Gastrocnemius medialis (tissue), 4 donors: ENCODE results near the gene UBE2Q1. TPM values are rescaled to one million over a fixed set of nuclear protein-coding genes. Genes with fewer than 3 reads are reported as not detected.
A peak's percentile ranks its signal among the peaks of the same experiment; 100 is the strongest.

Experiments
- ATAC-seq, 2 donors: fragments of 150-250 bp; one replicate each; pipeline ENCODE4 v1.9.1; 2016
- DNase-seq, 2 donors: peaks; one replicate each; pipeline ENCODE4 v3.0.0-alpha.2; 2019
- H3K27ac ChIP-seq, 4 donors: fragments of 200-600 bp; sonication (generic); 1 replicate in 1 of 4; 2 replicates in 3 of 4; pipeline ENCODE4 v1.5.1; 2016 to 2018; ENCODE audit warnings: mild to moderate bottlenecking in 2 of 4, moderate library complexity in 1 of 4
- H3K27me3 ChIP-seq, 3 donors: fragments of 200-600 bp; sonication (generic) in 2 of 3; 1 replicate in 1 of 3; 2 replicates in 2 of 3; pipeline versions ENCODE4 v1.5.1 to v1.6.0; 2016 to 2019; ENCODE audit warnings: mild to moderate bottlenecking in 1 of 3, moderate library complexity in 1 of 3
- H3K36me3 ChIP-seq, 2 donors: fragments of 200-600 bp; sonication (generic) in 1 of 2; one replicate each; pipeline ENCODE4 v1.5.1; 2017 to 2018
- H3K4me1 ChIP-seq, 2 donors: fragments of 200-600 bp; sonication (generic) in 1 of 2; one replicate each; pipeline ENCODE4 v1.5.1; 2016 to 2017; ENCODE audit warnings: mild to moderate bottlenecking in 2 of 2
- H3K4me3 ChIP-seq, 4 donors: fragments of 200-600 bp; sonication (generic) in 3 of 4; 1 replicate in 1 of 4; 2 replicates in 3 of 4; pipeline ENCODE4 v1.5.1; 2016 to 2019; ENCODE audit warnings: mild to moderate bottlenecking in 2 of 4
- H3K9me3 ChIP-seq, 3 donors: fragments of 200-600 bp; sonication (generic) in 2 of 3; 1 replicate in 1 of 3; 2 replicates in 2 of 3; pipeline ENCODE4 v1.5.1; 2016 to 2019
- POLR2A ChIP-seq, 2 donors: fragments of 450-650 bp; IDR thresholded peaks; one replicate each; pipeline ENCODE4 v1.6.1; 2017; ENCODE audit warnings: antibody characterized with exemption in 2 of 2, mild to moderate bottlenecking in 2 of 2, moderate library complexity in 2 of 2
- in situ Hi-C, 4 donors: fragments of 200-750 bp; cut with MboI; loops; one replicate each; pipeline versions ENCODE4 v1.15.0 to v1.8.0; 2017; ENCODE audit warnings: low sequenced_read_pairs in 4 of 4
- intact Hi-C: fragments of 100-400 bp; cut with DNase I; formaldehyde crosslinking; loops from one replicate; pipeline ENCODE4 v1.15.1; 2023; ENCODE audit warnings: low total_unique reads
- total RNA-seq, 4 donors: library from RNA; depleted of rRNA; stranded (reverse); fragments of >200 nt; gene quantifications; one replicate each; pipeline versions ENCODE4 v1.1.0 to v1.2.3, GENCODE V29; 2016
- TF ChIP-seq, protein P1 (sequence below), 5 experiments: fragments of 450-650 bp in 3 of 5; fragments of 200-600 bp in 2 of 5; sonication (generic) in 2 of 5; IDR thresholded peaks in 4 of 5; conservative IDR thresholded peaks in 1 of 5; 1 replicate in 4 of 5; 2 replicates in 1 of 5; pipeline ENCODE4 v1.5.1; 2016 to 2019; ENCODE audit warnings: antibody characterized with exemption in 5 of 5, mild to moderate bottlenecking in 3 of 5, moderate library complexity in 3 of 5

The UBE2Q1 gene
- total RNA-seq, 4 donors from 2014 or later = 18.8 to 42.8 (median 24.1) TPM

DNA sequence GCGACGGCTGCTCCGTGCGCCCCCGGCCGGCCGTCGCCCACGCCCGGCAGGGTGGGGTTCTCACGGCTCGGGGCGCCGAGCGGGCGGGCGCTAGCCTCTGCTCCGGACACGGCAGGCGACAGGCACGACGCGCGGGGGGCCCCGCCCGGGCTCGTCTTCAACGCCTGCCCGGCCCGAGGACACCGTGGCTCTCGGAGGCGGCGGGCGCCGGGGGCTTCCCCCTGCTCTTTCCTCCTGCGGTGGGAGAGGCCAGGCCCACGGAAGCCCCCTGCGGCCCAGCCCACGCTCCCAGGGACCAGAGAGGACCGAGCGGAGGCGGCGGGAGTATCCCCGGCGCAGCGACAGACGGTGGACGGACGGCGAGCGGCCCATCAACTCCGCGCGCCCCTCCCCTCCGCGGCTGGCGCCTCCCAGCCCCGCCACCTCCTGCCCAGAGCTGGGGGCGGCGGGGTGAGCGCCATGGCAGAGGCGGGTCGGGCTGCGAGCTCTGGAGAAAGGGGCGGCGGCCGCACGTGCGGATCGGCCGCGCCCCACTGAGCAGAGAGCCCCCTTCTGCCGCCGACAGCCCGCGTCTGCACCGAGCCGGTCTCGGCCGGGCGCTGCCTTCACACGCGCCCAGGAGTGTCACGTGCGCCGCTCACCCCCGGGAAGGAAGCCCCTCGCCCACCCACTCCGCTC, 56.3 kb downstream of the UBE2Q1 start, which contains the start of the genes SHE and TDRD10:
SHE (minus strand) TSS at position 347 of the 678 bp plus-strand sequence. CDS start 386 bp downstream, outside the sequence.
TDRD10 (plus strand) TSS at position 154 of the 678 bp plus-strand sequence. CDS start 4,685 bp downstream, outside the sequence.
- Histone ChIP-seq H3K9me3 (peaks cover 0 to 2% (median 0%) of the 10 kb centered on the region in 3 donors), H3K4me3 (peak within 1 kb of the TSS; percentile 41 to 68 (median 54)), H3K27ac (peak within 1 kb of the TSS in 3 of 4 donors; percentile 36 to 46 (median 45)), H3K36me3 (no peaks in the 10 kb centered on the region), H3K4me1 (peaks cover 4 to 5% of the 10 kb centered on the region in 2 donors), H3K27me3 (peaks cover 34 to 68% (median 39%) of the 10 kb centered on the region in 3 donors)
- in situ Hi-C loops = no loop called here
- TF ChIP-seq, protein P1, sequence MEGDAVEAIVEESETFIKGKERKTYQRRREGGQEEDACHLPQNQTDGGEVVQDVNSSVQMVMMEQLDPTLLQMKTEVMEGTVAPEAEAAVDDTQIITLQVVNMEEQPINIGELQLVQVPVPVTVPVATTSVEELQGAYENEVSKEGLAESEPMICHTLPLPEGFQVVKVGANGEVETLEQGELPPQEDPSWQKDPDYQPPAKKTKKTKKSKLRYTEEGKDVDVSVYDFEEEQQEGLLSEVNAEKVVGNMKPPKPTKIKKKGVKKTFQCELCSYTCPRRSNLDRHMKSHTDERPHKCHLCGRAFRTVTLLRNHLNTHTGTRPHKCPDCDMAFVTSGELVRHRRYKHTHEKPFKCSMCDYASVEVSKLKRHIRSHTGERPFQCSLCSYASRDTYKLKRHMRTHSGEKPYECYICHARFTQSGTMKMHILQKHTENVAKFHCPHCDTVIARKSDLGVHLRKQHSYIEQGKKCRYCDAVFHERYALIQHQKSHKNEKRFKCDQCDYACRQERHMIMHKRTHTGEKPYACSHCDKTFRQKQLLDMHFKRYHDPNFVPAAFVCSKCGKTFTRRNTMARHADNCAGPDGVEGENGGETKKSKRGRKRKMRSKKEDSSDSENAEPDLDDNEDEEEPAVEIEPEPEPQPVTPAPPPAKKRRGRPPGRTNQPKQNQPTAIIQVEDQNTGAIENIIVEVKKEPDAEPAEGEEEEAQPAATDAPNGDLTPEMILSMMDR (IDR thresholded peaks at IDR 0.05 in 4 of 5, conservative IDR thresholded peaks at IDR 0.05 in 1 of 5) = no peak
- peak in 1 of 2 donors; percentile 37 for TF ChIP-seq POLR2A (IDR thresholded peaks at IDR 0.05)
- DNase-seq = no peak
- intact Hi-C loops = no loop called here
- peak; percentile 50 to 66 for ATAC-seq

DNA sequence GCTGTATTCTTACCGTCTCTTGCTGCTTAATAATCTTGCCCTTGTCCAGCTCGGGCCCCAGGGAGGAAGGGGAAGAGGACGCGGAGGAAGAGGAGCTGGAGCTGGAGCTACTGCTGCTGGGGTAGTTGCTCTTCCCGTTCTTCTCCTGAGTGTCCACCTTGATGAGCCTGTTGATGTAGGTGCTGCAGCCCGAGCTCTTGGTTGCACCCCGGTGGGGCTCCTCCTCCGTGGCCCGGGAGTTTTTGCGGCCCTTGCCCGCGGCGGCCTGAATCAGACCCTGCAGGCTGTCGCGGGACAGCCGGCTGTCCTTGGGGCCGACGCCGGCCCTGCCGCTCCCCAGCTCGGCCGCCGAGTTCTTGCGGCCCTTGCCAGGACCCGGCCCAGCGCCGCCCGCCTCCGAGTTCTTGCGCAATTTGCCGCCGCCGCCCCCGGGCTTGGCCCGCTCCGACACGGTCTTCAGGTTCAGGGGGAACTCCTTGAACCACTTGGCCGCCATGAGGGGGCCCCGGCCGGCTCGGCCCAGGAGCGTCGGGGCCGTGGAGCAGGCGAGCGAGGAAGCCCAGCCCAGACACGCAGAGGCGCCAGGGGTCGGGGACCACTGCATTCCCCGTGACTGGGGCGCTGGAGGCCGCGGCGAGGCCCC, 56.9 kb downstream of the UBE2Q1 start:
- TF ChIP-seq, protein P1 (IDR thresholded peaks at IDR 0.05 in 4 of 5, conservative IDR thresholded peaks at IDR 0.05 in 1 of 5) = no peak
- no peak for TF ChIP-seq POLR2A (IDR thresholded peaks at IDR 0.05)
- in situ Hi-C loops = no loop called here
- intact Hi-C loops = no loop called here
- peaks cover 0 to 2% (median 0%) of the 10 kb centered on the region in 3 donors for H3K9me3 ChIP-seq
- ATAC-seq = peak; percentile 25 to 63
- peak overlapping the region in 3 of 4 donors; percentile 36 to 46 (median 45) for H3K27ac ChIP-seq
- H3K4me1 ChIP-seq = peaks cover 4 to 5% of the 10 kb centered on the region in 2 donors
- no peaks in the 10 kb centered on the region for H3K36me3 ChIP-seq
- H3K27me3 ChIP-seq = peaks cover 34 to 68% (median 39%) of the 10 kb centered on the region in 3 donors
- peak overlapping the region; percentile 41 to 68 (median 54) for H3K4me3 ChIP-seq
- no peak for DNase-seq

DNA sequence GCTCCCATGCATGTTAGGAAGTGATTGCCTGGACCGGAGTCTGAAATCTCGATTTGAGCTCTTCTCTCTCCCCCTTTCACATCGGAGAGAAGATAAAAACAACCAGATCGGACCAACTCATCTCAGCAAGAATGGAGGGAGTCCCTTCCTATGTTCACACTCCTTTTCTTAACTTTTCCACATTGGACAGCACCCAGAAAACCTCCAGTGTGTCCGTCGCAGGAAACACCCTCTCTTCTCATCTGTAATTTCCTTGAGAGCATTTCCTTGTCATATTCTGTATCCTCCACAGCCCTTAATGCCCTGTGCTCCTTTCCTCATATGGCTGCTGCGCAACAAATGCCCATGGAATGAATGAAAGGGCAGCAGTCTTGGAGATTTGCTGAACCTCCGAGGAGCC, 57.9 kb downstream of the UBE2Q1 start:
- peaks cover 34 to 61% (median 39%) of the 10 kb centered on the region in 3 donors for H3K27me3 ChIP-seq
- no peak for DNase-seq
- peaks cover 4 to 5% of the 10 kb centered on the region in 2 donors for H3K4me1 ChIP-seq
- intact Hi-C loops = no loop called here
- no peaks in the 10 kb centered on the region for H3K36me3 ChIP-seq
- peak overlapping the region; percentile 41 to 68 (median 54) for H3K4me3 ChIP-seq
- TF ChIP-seq, protein P1 (IDR thresholded peaks at IDR 0.05 in 4 of 5, conservative IDR thresholded peaks at IDR 0.05 in 1 of 5) = no peak
- no peak for TF ChIP-seq POLR2A (IDR thresholded peaks at IDR 0.05)
- in situ Hi-C loops = no loop called here
- H3K9me3 ChIP-seq = no peaks in the 10 kb centered on the region
- H3K27ac ChIP-seq = peak overlapping the region in 3 of 4 donors; percentile 36 to 46 (median 45)
- no peak for ATAC-seq

DNA sequence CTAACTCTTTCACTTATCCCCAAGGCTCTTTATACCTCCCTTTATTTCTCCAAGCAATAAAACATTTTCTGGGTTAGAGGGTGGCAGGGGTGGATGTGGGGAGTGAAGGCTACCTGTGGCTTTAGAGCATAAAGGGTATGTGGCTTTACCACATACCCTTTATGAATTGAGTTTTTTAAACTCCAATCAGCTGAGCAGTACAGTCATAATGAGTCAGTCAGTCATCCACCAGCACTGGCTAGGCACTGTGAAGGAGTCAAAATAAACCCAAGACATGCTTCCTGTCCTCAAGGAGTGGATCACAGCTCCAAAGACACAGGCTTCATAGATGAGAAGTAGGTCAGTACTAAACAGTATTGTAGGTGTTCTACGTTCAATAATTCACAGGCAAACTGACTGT, 59.0 kb downstream of the UBE2Q1 start:
- no peaks in the 10 kb centered on the region for H3K9me3 ChIP-seq
- H3K36me3 ChIP-seq = no peaks in the 10 kb centered on the region
- ATAC-seq (no peak), DNase-seq (no peak)
- H3K4me1 ChIP-seq = peaks cover 5 to 10% of the 10 kb centered on the region in 2 donors
- in situ Hi-C loops = no loop called here
- peak overlapping the region in 3 of 4 donors; percentile 36 to 46 (median 45) for H3K27ac ChIP-seq
- TF ChIP-seq POLR2A (IDR thresholded peaks at IDR 0.05) = no peak
- TF ChIP-seq, protein P1 (IDR thresholded peaks at IDR 0.05 in 4 of 5, conservative IDR thresholded peaks at IDR 0.05 in 1 of 5) = no peak
- H3K4me3 ChIP-seq = peak overlapping the region; percentile 41 to 68 (median 54)
- H3K27me3 ChIP-seq = peaks cover 34 to 55% (median 39%) of the 10 kb centered on the region in 3 donors
- intact Hi-C loops = no loop called here

Other genes with a start within 250 kb of the UBE2Q1 start
- not detected for gene AQP10, start 237.6 kb downstream of the UBE2Q1 start, total RNA-seq
- gene ATP8B2, start 233.1 kb downstream of the UBE2Q1 start, total RNA-seq = 10 to 100 TPM in 1 of 4 donors, 1 to 10 TPM in 3; 5.8 to 22.5 (median 7.2) TPM
- 100 to 1,000 TPM; 271 to 435 (median 367) TPM for gene IL6R, start 153.3 kb downstream of the UBE2Q1 start, total RNA-seq
- gene TDRD10, start 56.4 kb downstream of the UBE2Q1 start, total RNA-seq = 1 to 10 TPM in 1 of 4 donors, under 1 TPM in 3; 0.61 to 4.2 (median 0.62) TPM
- 1 to 10 TPM; 5.0 to 6.9 (median 6.2) TPM for gene SHE, start 56.2 kb downstream of the UBE2Q1 start, total RNA-seq
- gene CHRNB2, start 9.1 kb upstream of the UBE2Q1 start, total RNA-seq = not detected
- 10 to 100 TPM; 16.4 to 38.4 (median 19.0) TPM for gene ADAR, start 49.5 kb upstream of the UBE2Q1 start, total RNA-seq